HCT116 (cell line): ENCODE data around the gene PLEKHO2. TPM values are rescaled to one million over a fixed set of nuclear protein-coding genes. Genes with fewer than 3 reads are reported as not detected.

Source experiments
- ATAC-seq: fragments of 200-7000 bp; cut with Tn5 transposase; 2 replicates; pipeline ENCODE4 v1.9.1; 2020; ENCODE audit warnings: mild to moderate bottlenecking, moderate library complexity
- BruUV-seq: library from RNA; stranded (reverse); fragments of 400-500 nt; replicated peaks from 2 replicates; lab custom pipeline; 2021; lab: Mats Ljungman, UMichigan
- CTCF ChIA-PET: fragments of 300-600 bp; sonication (Branson Sonifier 250); formaldehyde crosslinking; loops from one replicate; lab custom pipeline; 2021; ENCODE audit warnings: antibody characterized with exemption; lab: Charles Lee
- POLR2A ChIA-PET: fragments of 300-600, 350-600 bp; sonication (Branson Sonifier 250); formaldehyde crosslinking; loops from one replicate; lab custom pipeline; 2021; ENCODE audit warnings: antibody characterized with exemption; lab: Charles Lee
- RAD21 ChIA-PET, 2 experiments: fragments of 300-600 bp; sonication (Branson Sonifier 250); formaldehyde crosslinking; loops; one replicate each; lab custom pipeline; 2023; ENCODE audit warnings: low total read pairs in 2 of 2; ENCODE audit not compliant: uncharacterized antibody in 2 of 2, unreplicated experiment in 2 of 2, low non-redundant PET in 1 of 2; lab: Charles Lee
- DNase-seq: peaks from one replicate; pipeline ENCODE4 v3.0.0-alpha.2; 2010; ENCODE audit warnings: low read depth, low spot score
- H2AFZ ChIP-seq: fragments of 200-600 bp; shearing (Covaris generic), sonication (generic); 2 replicates; pipeline ENCODE4 v1.6.1; 2017; ENCODE audit warnings: low read depth, mixed run types, mixed read lengths, antibody characterized with exemption, low read length; ENCODE audit not compliant: poor library complexity, severe bottlenecking
- H3K27ac ChIP-seq: 2 replicates; pipeline ENCODE4 v1.5.1; 2012; ENCODE audit warnings: low read depth, low read length
- H3K27me3 ChIP-seq: fragments of 200-600 bp; sonication (generic); 2 replicates; pipeline ENCODE4 v1.6.1; 2016; ENCODE audit warnings: mixed run types, low read length, mixed read lengths; ENCODE audit not compliant: insufficient read depth
- H3K36me3 ChIP-seq, 2 experiments: fragments of 200-500 bp in 1 of 2; fragments of 200-600 bp in 1 of 2; sonication (Bioruptor generic) in 1 of 2; sonication (generic) in 1 of 2; 2 replicates each; pipeline versions ENCODE4 v1.5.1 to v1.6.1; 2014 to 2016; ENCODE audit warnings: low read length in 2 of 2, inconsistent platforms in 1 of 2, mixed read lengths in 1 of 2, mixed run types in 1 of 2; ENCODE audit not compliant: insufficient read depth in 2 of 2, control insufficient read depth in 1 of 2
- H3K4me1 ChIP-seq, 2 experiments: fragments of 200-600 bp in 1 of 2; sonication (generic) in 1 of 2; 2 replicates each; pipeline versions ENCODE4 v1.5.1 to v1.6.1; 2012 to 2017; ENCODE audit warnings: low read length in 2 of 2, inconsistent platforms in 1 of 2, mild to moderate bottlenecking in 1 of 2, mixed read lengths in 1 of 2, mixed run types in 1 of 2, moderate library complexity in 1 of 2; ENCODE audit not compliant: insufficient read depth in 2 of 2, control insufficient read depth in 1 of 2
- H3K4me2 ChIP-seq: fragments of 200-600 bp; sonication (generic); 2 replicates; pipeline ENCODE4 v1.6.1; 2017; ENCODE audit warnings: mixed run types, low read length, mixed read lengths
- H3K4me3 ChIP-seq, 2 experiments: fragments of 200-600 bp in 1 of 2; sonication (generic) in 1 of 2; replicated peaks in 1 of 2; 2 replicates each; pipeline ENCODE4 v1.5.1; 2011 to 2016; ENCODE audit warnings: low read length in 2 of 2, control low read depth in 1 of 2, low read depth in 1 of 2, mild to moderate bottlenecking in 1 of 2, mixed read lengths in 1 of 2, mixed run types in 1 of 2
- H3K79me2 ChIP-seq: fragments of 200-600 bp; sonication (generic); 2 replicates; pipeline ENCODE4 v1.6.1; 2017; ENCODE audit warnings: mild to moderate bottlenecking, mixed run types, low read length, moderate library complexity, mixed read lengths; ENCODE audit not compliant: insufficient read depth
- H3K9ac ChIP-seq: fragments of 200-600 bp; sonication (generic); 2 replicates; pipeline ENCODE4 v1.6.1; 2016; ENCODE audit warnings: low read length, mixed read lengths
- H3K9me2 ChIP-seq: fragments of 200-600 bp; sonication (generic), shearing (Covaris generic); 2 replicates; pipeline ENCODE4 v1.6.1; 2017; ENCODE audit warnings: mixed run types, mild to moderate bottlenecking, moderate library complexity; ENCODE audit not compliant: insufficient read depth
- H3K9me3 ChIP-seq, 2 experiments: fragments of 200-500 bp in 1 of 2; fragments of 200-600 bp in 1 of 2; sonication (Bioruptor generic) in 1 of 2; sonication (generic) in 1 of 2; 2 replicates each; pipeline ENCODE4 v1.6.1; 2014 to 2017; ENCODE audit warnings: low read length in 2 of 2, mixed read lengths in 2 of 2, inconsistent platforms in 1 of 2, low read depth in 1 of 2, mild to moderate bottlenecking in 1 of 2, mixed run types in 1 of 2, moderate library complexity in 1 of 2; ENCODE audit not compliant: control insufficient read depth in 1 of 2, insufficient read depth in 1 of 2
- H4K20me1 ChIP-seq: fragments of 200-600 bp; sonication (generic), shearing (Covaris generic); 2 replicates; pipeline ENCODE4 v1.6.1; 2017; ENCODE audit warnings: mixed run types, mild to moderate bottlenecking, moderate library complexity; ENCODE audit not compliant: insufficient read depth
- ATF3 ChIP-seq: IDR thresholded peaks from 2 replicates; pipeline ENCODE4 v1.6.1; 2012
- CEBPB ChIP-seq: IDR thresholded peaks from 2 replicates; pipeline ENCODE4 v1.6.1; 2012; ENCODE audit warnings: low read depth
- EGR1 ChIP-seq: IDR thresholded peaks from 2 replicates; pipeline ENCODE4 v1.6.1; 2012; ENCODE audit warnings: low read depth
- ELF1 ChIP-seq: IDR thresholded peaks from 2 replicates; pipeline ENCODE4 v1.6.1; 2012; ENCODE audit warnings: low read depth, borderline replicate concordance
- FOSL1 ChIP-seq: IDR thresholded peaks from 2 replicates; pipeline ENCODE4 v1.6.1; 2012; ENCODE audit warnings: low read depth
- JUND ChIP-seq: IDR thresholded peaks from 2 replicates; pipeline ENCODE4 v1.6.1; 2012
- POLR2A ChIP-seq: IDR thresholded peaks from 2 replicates; pipeline ENCODE4 v1.7.0; 2011; ENCODE audit warnings: borderline replicate concordance; ENCODE audit not compliant: insufficient read depth, insufficient read length; ENCODE audit errors: extremely low read depth
- REST ChIP-seq: IDR thresholded peaks from 2 replicates; pipeline ENCODE4 v1.6.1; 2012; ENCODE audit warnings: low read depth
- SIN3A ChIP-seq: IDR thresholded peaks from 2 replicates; pipeline ENCODE4 v1.6.1; 2012; ENCODE audit warnings: low read depth
- YY1 ChIP-seq: IDR thresholded peaks from 2 replicates; pipeline ENCODE4 v1.6.1; 2011; ENCODE audit warnings: low read length, low read depth, moderate library complexity, mild to moderate bottlenecking; ENCODE audit not compliant: insufficient replicate concordance; ENCODE audit errors: extremely low read depth
- ZNF274 ChIP-seq: fragments of 200-500 bp; sonication (Bioruptor generic); IDR thresholded peaks from 2 replicates; pipeline ENCODE4 v1.6.1; 2014; ENCODE audit warnings: mild to moderate bottlenecking, low read depth, low read length, inconsistent platforms
- intact Hi-C: fragments of 100-400 bp; cut with micrococcal nuclease; formaldehyde crosslinking; loops from 2 replicates; pipeline ENCODE4 v1.10.0; 2022
- total RNA-seq: library from RNA; stranded (reverse); gene quantifications from one replicate; pipeline ENCODE4 v1.2.1, GENCODE V29; 2021; ENCODE audit not compliant: unreplicated experiment

PLEKHO2 gene
- total RNA-seq, 1 experiment from 2014 or later: 8.0 TPM

GRCh38 chr15:64804619-64805018, 37.1 kb upstream of the PLEKHO2 start:
- RAD21 ChIA-PET: no interaction called here
- H3K79me2 ChIP-seq: no peaks in the 10 kb centered on the region
- no peak overlapping the region for H3K9ac ChIP-seq
- DNase-seq (no peak), ATAC-seq (no peak)
- no peak for TF ChIP-seq REST
- TF ChIP-seq EGR1: no peak
- TF ChIP-seq YY1: no peak
- POLR2A ChIA-PET: no interaction called here
- BruUV-seq: no TSS peak
- no peaks in the 10 kb centered on the region for H4K20me1 ChIP-seq
- intact Hi-C loops: no loop called here
- H3K27me3 ChIP-seq: no peaks in the 10 kb centered on the region
- H3K27ac ChIP-seq: no peak overlapping the region
- H3K4me3 ChIP-seq: no peak overlapping the region
- H3K4me2 ChIP-seq: no peak overlapping the region
- H3K4me1 ChIP-seq: peaks cover 9 to 21% of the 10 kb centered on the region in 2 experiments
- H3K36me3 ChIP-seq: no peaks in the 10 kb centered on the region
- no peaks in the 10 kb centered on the region for H3K9me2 ChIP-seq
- no peaks in the 10 kb centered on the region for H3K9me3 ChIP-seq
- no peak overlapping the region for H2AFZ ChIP-seq
- CTCF ChIA-PET: interaction anchor here (1.2 to 1.4 kb wide), 2 partner anchors 73 to 76 kb away, joined by 3 to 4 read pairs; no protein-coding TSS in a partner anchor

GRCh38 chr15:64806509-64806908, 35.2 kb upstream of the PLEKHO2 start:
- ChIA-PET POLR2A (no interaction called here), RAD21 (no interaction called here), CTCF (no interaction called here)
- no peak overlapping the region for H3K9ac ChIP-seq
- H4K20me1 ChIP-seq: no peaks in the 10 kb centered on the region
- no peaks in the 10 kb centered on the region for H3K27me3 ChIP-seq
- no peaks in the 10 kb centered on the region for H3K9me3 ChIP-seq
- peaks cover 6 to 14% of the 10 kb centered on the region in 2 experiments for H3K4me1 ChIP-seq
- H3K9me2 ChIP-seq: no peaks in the 10 kb centered on the region
- no peak for ATAC-seq
- no peaks in the 10 kb centered on the region for H3K36me3 ChIP-seq
- intact Hi-C loops: no loop called here
- H3K4me2 ChIP-seq: no peak overlapping the region
- BruUV-seq: no TSS peak
- TF ChIP-seq ELF1 (no peak), JUND (no peak), ZNF274 (no peak), FOSL1 (no peak), CEBPB (no peak), POLR2A (no peak), REST (no peak), SIN3A (no peak), YY1 (no peak), ATF3 (no peak)
- no peaks in the 10 kb centered on the region for H3K79me2 ChIP-seq
- no peak overlapping the region for H3K4me3 ChIP-seq
- DNase-seq: no peak
- no peak overlapping the region for H3K27ac ChIP-seq
- H2AFZ ChIP-seq: no peak overlapping the region
